Skeletal muscle cell (primary cell): ENCODE measurements around the gene MCCD1.
"Not testable (repeated sequence)": the region's sequence is repeated elsewhere in the genome, so short reads cannot be mapped to it uniquely, and the experiment has no call there.

ENCODE experiments used
- DNase-seq: peaks from one replicate; pipeline ENCODE4 v3.0.0-alpha.2; 2010; ENCODE audit warnings: low read depth
- H3K4me3 ChIP-seq: 2 replicates; pipeline ENCODE4 v1.5.1; 2011; ENCODE audit warnings: low read depth, mild to moderate bottlenecking, control low read depth, low read length, moderate library complexity

MCCD1 gene

DNA sequence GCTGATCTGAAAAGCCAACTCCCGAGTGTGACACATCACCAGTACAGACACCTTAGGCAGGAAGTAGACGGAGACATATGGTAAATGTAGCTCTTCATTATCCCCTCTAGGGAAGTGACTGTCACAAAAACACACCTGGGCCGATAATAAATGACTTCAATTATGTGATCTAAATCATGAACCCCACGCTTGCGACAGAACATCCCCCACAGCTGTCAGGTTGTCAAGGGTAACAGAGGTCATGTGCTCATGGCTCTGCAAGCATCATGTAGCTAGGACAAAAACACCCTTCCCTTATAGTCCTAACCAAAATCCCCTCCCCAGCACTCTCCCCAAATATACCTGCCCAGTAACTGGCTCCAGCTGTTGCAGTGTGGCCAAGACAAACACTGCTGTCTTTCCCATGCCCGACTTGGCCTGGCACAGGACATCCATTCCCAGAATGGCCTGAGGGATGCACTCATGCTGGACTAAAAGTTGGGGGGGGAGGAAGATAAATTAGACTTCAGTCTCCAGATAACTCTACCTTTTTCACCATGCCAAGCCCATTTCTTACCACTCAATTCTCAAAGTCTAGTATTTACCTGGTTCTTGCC is 10.1 kb downstream of the MCCD1 start:
- no peak for DNase-seq
- H3K4me3 ChIP-seq: peak overlapping the region; percentile 66

DNA sequence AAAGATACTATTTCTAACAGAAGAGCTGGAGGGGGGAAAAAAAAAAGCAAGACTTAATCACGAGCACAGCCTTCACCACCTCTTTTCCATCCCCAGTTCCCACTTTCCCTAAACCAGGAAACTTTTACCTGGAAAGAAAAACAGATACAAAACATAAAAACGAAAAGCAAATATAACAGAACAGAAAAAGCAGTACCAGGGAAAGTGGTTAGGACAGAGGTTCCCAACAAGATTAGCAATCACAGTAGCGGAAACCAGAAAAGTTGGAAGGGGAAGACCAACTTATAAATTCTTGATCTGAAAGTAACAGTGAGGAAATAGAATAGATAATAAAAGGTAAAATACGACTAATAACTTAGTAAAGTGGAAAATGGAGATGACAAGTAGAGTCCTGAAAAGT is 11.9 kb downstream of the MCCD1 start:
- H3K4me3 ChIP-seq: peak overlapping the region; percentile 66
- DNase-seq: no peak

DNA sequence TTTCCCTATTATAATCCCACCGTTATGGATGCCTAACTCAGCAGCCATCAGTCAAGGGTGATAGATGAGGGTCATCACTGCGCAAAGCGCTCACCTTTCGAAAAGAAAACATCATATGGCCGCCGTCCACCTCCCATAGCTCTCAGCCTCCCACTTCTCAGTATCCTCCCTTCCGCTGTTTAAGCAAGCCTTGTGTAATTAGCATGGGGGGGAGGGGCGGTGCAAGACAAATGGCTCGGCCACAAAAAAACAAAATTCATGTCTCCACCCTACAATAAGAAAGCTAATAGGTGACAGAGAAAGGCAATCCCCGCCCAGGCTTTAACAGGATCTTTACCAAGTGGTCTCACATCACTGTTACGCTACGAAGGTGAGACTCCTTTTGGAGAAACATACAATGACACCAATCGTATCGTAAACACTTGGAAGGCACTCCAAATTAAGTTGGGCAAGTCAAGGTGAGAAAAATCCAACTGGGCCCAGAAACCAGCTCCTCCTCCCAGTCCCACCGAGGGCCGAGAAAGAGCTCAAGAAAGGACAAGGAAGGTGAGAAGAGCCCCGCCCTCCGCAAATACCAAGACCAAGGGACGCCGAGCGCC is 12.4 kb downstream of the MCCD1 start:
- H3K4me3 ChIP-seq: peak overlapping the region; percentile 66
- DNase-seq: no peak

DNA sequence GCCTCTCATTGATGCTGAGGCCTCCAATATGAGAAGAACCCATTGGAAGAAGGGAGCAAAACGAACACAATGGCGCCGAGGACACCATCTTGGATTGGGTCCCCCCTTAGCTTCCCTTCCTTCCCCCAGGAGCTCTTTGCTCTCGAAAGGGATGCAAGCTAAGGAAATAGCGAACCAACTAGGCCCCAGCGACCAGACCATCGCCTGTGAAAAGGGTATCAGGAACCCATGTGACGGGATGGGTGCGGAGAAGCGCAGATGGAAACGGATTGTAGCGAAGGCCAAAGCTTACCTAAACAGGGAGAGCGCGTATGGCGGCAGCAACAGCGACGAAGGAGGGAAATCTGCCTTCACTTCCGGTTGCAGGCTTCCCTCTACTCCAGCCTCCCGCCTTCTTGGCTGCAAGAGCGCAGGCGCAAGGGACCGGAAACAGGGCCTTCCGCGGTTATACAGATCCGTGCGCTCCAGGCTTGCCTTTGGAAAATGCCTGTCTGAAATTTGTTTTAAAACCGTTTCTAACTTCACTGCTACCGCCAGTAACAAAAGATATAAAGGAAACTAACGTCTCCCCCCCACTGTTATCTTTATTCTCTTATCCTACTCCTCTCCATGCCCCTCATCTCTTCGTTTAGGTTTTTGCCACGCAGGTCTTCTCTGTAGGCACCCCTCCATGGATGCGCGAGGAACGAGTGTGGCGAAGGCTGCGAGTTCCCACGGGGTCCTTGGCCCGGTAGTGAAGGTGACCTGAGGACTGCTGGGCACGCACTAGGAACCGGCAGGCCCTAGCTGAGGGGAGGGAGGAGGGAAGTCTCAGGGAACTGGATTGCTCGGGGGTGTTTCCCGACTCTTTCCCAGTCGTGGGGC is 13.1 kb downstream of the MCCD1 start, which contains the start of gene DDX39B:
TSS of gene DDX39B (minus strand) at position 346 of the 864 bp plus-strand sequence. CDS start 1,471 bp downstream, outside the sequence.
- DNase-seq: peak; percentile 91
- H3K4me3 ChIP-seq: peak within 1 kb of the TSS; percentile 66

DNA sequence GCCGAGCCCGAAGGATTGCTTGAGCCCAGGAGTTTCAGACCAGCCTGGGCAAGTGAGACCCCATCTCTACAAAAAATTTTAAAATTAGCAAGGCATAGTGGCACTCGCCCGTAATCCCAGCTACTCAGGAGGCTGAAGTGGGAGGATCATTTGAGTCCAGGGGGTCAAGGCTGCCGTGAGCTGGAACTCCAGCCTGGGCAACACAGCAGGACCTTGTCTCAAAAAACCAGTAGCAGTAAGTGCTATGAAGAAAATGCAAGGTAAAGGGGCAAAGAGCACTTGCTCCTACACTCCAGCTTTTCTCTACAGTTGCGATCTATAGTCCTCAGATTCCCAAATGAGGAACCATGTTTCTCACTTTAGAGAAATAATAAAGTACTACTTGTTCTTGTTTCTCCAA is 14.9 kb downstream of the MCCD1 start:
- DNase-seq: no peak
- H3K4me3 ChIP-seq: no peak overlapping the region

DNA sequence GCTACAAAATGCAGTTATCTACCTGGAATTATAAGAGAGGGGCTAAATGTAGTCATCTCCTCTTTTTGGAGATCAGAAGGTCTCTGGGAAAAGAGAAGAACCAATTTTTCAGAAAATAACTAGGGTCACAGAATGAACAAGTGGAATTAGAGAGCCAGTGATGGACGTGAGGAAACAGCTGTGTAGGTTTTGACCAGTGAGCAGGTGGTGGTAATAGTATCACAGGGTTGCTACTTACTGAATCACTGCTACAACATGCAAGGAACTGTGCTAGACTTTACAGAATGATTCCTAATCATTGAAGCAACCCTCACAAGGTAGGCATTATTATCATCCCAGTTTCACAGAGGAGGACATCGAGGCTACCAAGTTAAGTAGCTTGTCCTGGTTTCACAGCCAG is 15.9 kb downstream of the MCCD1 start:
- no peak for DNase-seq
- H3K4me3 ChIP-seq: no peak overlapping the region

DNA sequence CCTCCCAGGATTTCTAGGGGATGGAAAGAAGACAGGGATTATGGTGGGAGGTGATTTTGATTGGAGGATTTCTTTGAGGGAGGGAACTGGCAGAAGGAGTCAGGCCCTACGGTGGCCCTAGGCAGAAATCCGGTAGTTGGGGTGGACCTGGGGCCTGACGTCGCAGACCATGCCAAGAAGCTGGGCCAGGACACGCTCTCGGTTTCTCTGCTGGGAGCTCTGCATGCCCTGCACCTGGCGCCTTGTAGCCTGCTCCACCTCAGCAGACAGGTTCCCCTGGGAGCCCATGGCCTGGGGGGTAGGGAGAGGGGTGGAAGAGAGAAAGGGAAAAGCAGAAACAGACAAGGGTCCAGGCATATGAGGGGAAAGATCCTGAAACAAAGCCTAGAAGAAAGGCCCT is 16.5 kb downstream of the MCCD1 start:
- no peak overlapping the region for H3K4me3 ChIP-seq

DNA sequence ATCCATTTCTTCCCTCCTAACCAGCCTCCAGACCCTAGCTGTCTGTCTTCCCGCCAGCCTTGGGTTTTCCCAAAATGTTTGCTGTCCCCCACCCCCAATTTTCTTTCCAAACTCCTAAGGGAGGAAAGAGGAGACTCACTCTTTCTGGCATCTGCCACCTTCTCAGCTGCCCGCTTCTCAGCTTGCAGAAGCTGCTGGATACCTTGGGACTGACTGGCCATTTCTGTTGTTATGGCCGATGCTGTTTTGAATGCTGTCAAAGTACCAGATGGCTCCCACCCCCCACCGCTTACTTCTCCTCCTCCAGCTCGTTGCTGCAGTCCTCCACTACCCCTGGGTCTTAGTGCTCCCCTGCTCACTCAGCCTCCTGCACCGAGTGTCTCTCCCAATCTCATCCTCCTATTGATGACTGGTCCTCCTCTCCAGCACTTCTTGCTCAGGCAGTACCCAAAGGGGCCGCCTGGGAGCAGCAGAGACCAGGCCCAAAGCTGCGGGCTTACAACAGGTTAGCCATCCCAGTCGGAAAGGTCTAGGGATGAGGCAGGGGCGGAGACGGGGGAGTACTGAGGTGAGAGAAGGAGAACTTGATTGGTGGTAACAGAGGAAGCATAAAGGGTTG is 17.7 kb downstream of the MCCD1 start, which contains the start of gene ATP6V1G2:
TSS of gene ATP6V1G2 (minus strand) at position 270 of the 619 bp plus-strand sequence. CDS start at position 221, 49 bp downstream.
- H3K4me3 ChIP-seq: peak within 1 kb of the TSS; percentile 60
- peak; percentile 90 for DNase-seq

More for the DNA sequence above, 16.5 kb downstream of the MCCD1 start:
- no peak for DNase-seq

DNA sequence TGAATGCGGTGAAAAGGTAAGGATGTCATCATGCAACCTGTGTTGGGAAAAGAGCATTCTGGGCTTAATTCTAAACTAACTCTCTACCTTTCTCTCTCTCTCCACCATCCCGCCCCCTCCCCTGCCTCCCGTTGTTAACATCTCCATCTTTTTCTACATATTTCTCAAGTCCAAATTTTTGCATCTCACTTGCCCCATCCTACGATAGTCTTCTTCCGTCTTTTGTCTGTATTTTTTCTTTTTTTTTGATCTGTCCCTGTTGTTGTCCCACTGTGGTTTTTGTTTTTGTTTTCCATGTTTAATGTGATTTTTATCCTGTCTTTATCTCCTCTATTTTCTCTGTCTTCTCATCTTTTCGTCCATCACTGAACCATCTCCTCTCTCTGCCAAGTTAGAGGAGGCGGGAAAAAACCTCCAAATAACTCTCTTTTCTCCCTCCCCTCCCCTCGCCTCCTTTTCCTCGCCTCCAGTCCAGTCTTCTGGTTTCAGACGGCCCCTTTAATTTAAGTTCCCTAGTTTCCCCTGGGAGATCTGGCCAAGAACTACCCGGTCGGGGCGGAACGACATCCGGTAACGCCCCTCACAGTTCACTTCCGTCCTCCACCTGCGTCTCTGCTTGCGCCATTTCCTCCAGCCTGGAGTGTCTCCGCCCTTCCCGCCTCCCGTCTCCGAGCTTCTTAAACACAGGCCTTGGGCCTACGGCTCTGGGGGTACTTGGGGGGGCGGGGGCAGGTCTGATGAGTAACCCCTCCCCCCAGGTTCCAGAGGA is 18.4 kb downstream of the MCCD1 start, which contains the start of gene NFKBIL1:
TSS of gene NFKBIL1 (plus strand) at position 651 of the 769 bp plus-strand sequence. CDS start at position 738, 87 bp downstream.
- peak within 1 kb of the TSS; percentile 60 for H3K4me3 ChIP-seq
- DNase-seq: peak; percentile 95

DNA sequence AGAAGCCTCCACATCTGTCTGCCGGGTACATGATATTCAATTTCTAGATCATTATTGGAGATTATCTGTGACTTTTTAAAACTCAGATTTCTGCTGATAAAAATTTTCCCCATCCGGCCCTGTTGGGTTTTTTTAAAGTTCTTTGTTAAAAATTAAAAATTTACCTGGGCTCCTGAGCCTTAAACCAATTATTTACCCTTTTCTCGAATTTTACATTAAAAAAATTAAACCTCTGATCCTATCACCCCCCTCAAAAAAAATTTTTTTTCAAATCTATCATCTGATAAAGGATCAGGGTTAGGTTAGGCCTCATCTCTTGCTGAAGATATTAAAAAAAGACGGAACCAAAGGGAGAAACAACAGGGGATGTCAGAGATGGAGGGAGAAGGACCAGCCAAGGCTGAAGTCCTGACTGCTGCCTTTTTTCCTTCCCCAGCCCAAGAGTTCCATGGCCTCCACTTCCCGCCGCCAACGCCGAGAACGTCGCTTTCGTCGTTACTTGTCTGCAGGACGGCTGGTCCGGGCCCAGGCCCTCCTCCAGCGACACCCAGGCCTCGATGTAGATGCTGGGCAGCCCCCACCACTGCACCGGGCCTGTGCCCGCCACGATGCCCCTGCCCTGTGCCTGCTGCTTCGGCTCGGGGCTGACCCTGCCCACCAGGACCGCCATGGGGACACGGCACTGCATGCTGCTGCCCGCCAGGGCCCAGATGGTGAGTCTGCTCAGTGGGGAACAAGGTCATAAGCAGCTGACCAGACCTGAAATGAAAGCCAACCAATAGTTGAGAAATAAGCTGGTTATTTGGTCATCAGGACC is 19.2 kb downstream of the MCCD1 start:
- DNase-seq: no peak
- peak overlapping the region; percentile 60 for H3K4me3 ChIP-seq

DNA sequence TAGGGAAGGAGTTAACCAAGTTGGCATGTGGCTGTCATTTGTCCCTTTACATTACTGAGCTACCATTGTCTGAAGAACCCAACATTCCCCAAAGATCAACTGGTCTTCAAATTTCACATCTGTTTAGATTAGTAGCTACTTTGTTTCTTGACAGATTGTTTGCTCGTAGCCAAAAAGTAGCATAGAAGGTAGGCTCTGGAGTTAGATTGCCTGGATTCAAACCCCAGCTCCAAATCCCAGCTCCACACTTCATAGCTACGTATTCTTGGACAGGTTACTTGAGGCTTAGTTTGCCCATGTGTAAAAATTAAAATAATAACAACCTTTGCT is 19.7 kb downstream of the MCCD1 start:
- no peak for DNase-seq
- H3K4me3 ChIP-seq: peak overlapping the region; percentile 60

DNA sequence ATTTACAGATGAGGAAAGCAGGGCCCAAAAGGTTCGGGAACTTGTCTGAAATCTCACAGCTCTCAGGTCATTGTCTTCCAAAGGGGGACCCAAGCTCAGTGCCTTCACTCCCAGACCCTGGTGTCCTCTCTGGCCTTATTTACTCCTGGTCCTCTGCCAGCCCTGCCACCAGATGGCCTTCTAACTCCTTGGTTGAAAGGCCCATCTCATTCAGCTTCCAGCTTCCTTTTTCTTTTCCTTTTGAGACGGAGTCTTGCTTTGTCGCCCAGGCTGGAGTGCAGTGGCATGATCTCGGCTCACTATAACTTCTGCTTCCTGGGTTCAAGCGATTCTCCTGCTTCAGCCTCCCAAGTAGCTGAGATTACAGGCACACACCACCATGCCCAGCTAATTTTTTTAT is 22.6 kb downstream of the MCCD1 start:
- not testable (repeated sequence) for DNase-seq, H3K4me3 ChIP-seq

DNA sequence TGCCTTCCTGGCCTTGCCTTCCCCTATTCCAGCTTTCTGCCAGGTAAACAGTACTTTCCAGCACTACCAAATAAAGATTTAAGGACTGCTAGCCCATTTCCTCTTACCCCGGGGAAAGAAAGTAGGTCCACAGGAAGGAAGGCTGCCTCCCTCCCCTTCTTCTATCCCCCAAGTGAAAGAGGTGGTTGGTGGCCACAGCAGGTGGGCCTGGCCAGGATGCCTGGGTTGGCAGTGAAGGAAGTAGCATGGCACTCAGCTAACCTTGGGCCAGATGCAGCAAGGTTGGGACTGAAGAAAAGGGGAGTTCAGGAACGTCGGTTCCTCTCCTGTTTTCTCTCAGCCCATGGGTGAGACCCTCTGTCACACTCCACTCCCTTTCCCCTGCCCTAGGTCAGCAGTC is 27.5 kb downstream of the MCCD1 start:
- no peak for DNase-seq
- no peak overlapping the region for H3K4me3 ChIP-seq

DNA sequence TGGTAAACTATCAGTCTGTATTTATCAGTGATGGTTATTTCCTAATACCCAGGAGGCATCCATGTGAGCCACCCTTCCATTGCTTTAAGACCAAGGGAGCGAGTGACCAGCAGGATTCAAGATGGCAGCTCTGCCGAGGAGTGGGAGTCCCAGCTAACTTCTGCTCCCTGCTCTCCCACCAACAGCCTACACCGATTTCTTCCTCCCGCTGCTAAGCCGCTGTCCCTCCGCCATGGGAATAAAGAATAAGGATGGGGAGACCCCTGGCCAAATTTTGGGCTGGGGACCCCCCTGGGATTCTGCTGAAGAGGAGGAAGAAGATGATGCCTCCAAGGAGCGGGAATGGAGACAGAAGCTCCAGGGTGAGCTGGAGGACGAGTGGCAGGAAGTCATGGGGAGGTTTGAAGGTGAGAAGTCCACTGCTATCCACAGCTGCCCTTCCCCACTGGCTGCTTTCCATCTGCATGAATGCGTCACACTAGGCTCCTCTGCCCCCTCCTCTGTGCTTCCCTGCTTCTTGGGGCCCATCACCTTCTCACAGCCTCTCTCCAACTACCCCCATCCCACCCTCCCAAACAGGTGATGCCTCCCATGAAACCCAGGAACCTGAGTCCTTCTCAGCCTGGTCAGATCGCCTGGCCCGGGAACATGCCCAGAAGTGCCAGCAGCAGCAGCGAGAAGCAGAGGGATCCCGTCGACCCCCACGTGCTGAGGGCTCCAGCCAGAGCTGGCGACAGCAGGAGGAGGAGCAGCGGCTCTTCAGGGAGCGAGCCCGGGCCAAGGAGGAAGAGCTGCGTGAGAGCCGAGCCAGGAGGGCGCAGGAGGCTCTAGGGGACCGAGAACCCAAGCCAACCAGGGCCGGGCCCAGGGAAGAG is 28.9 kb downstream of the MCCD1 start:
- no peak overlapping the region for H3K4me3 ChIP-seq
- no peak for DNase-seq

DNA sequence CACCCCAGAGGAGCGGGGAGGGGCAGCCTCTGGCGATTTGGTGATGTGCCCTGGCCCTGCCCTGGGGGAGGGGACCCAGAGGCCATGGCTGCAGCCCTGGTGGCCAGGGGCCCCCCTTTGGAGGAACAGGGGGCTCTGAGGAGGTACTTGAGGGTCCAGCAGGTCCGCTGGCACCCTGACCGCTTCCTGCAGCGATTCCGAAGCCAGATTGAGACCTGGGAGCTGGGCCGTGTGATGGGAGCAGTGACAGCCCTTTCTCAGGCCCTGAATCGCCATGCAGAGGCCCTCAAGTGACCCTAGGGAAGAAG is 29.5 kb downstream of the MCCD1 start:
- H3K4me3 ChIP-seq: no peak overlapping the region
- no peak for DNase-seq

DNA sequence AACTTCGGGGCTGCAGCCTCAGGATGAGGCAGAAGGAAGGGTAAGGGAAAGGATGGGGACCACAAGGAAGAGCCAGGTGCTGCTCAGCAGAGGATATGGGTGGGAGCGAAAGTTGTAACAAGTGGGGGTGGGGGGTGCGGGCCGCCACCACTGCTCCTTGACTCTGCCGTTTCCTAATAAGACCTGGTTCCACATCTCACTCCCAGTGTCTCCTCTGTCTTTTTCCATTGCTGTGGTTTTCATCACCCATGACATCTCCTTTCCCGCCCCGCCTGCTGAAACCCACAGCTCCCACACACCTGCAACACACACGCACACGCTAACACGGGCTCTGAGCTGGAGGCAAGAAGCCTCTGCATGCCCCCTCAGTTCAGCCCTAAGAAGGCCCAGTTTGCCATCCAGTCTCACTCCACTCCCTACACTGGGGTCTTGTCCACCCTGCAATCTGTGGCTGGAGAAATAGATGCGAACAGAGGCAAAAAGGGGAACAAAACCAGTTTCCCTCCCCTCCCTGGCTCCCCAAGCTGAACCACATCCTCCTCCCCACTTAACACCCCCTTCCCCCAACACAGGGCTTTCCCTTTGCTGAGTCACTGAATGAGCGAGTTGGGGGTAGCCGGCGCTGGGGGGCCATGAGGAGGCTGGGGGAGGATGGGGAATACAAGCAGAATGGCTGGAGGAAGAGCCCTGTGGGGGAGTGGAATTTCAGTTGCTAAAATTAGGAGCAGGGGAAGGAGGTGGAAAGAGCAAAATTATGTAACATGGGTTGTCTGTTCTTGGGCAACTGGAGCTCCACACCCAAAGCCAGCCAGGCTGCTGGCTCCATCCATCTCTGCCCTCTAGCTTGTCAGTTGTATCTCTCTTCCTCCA is 30.1 kb downstream of the MCCD1 start:
- no peak overlapping the region for H3K4me3 ChIP-seq
- no peak for DNase-seq

DNA sequence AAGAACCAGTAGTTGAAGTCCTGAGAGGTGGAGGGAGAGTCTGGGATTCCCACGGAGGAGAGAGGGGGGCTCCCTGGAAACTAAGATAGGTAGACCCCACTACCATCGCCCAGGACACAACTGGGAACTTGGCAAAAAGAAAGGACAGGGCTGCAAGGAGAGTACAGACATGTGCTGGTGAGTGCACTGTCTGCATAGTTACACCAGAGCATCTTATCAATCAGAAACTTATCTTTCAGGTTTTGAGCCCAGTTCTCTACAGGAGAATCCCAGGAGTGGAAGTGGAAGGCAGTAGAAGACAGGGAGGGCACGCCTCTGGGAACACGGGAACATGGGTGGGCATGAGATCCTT is 30.8 kb downstream of the MCCD1 start:
- DNase-seq: no peak
- H3K4me3 ChIP-seq: no peak overlapping the region
